SK-N-MC (cell line): Measurements from ENCODE around the gene B3GALNT2.

Experiments used
- EZH2 ChIP-seq: fragments of 200-600 bp; sonication (generic); IDR thresholded peaks from one replicate; pipeline ENCODE4 v1.6.1; 2017; ENCODE audit warnings: antibody characterized with exemption
- FOXP2 ChIP-seq: optimal IDR thresholded peaks from 2 replicates; pipeline ENCODE3; 2011; ENCODE audit warnings: mild to moderate bottlenecking, moderate library complexity; ENCODE audit not compliant: insufficient read depth; ENCODE audit errors: extremely low read length, control extremely low read depth
- POLR2AphosphoS5 ChIP-seq: IDR thresholded peaks from 2 replicates; pipeline ENCODE4 v1.6.1; 2012; ENCODE audit warnings: mild to moderate bottlenecking, low read depth, low read length, borderline replicate concordance

DNA sequence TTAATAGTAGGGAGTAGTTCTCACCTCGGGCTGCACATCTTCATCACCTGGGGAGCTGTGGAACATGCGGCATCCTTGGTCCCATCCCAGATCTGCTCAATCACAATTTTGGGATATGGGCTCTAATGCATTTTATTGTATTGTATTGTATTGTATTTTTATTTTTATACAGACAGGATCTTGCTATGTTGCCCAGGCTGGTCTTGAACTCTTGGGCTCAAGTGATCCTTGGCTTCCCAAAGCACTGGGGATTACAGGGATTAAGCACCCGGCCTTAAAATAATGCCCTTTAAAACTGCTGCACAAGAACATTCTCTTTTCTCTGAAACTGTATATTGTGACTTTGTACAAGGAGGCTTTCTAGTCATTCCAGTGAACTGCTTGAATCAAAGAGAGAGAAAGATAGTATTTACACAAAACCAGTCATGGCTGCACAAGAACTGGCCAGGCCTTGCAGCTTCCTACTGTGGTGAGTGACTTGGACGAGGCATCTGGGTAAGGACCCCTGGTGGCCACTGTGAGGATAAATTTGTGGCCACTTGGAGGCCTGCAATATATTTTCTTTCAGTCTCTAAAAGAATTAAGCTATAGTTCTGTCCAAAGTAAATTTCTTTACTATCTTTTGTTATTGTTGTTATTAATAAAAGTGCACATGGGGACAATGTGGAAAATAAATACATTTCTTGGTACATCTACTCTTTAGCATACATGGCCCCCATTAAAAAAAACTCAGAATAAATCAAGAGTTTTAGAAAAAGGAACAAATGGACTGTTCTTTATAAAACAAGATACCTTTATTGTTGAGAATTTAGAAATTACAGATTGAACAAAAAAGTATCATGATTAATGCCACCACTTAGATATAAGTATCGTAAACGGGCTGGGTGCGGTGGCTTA is 89.0 kb downstream of the B3GALNT2 start:
- TF ChIP-seq EZH2 (no peak), POLR2AphosphoS5 (no peak), FOXP2 (no peak)
